ENCODE data around the gene PRPF40A. TPM values are rescaled to one million over a fixed set of nuclear protein-coding genes. Genes with fewer than 3 reads are reported as not detected.
"Not testable (repeated sequence)": the region's sequence is repeated elsewhere in the genome, so short reads cannot be mapped to it uniquely, and the experiment has no call there.

PRPF40A gene
- 100 to 1,000 TPM; 123 to 128 TPM for total RNA-seq

DNA sequence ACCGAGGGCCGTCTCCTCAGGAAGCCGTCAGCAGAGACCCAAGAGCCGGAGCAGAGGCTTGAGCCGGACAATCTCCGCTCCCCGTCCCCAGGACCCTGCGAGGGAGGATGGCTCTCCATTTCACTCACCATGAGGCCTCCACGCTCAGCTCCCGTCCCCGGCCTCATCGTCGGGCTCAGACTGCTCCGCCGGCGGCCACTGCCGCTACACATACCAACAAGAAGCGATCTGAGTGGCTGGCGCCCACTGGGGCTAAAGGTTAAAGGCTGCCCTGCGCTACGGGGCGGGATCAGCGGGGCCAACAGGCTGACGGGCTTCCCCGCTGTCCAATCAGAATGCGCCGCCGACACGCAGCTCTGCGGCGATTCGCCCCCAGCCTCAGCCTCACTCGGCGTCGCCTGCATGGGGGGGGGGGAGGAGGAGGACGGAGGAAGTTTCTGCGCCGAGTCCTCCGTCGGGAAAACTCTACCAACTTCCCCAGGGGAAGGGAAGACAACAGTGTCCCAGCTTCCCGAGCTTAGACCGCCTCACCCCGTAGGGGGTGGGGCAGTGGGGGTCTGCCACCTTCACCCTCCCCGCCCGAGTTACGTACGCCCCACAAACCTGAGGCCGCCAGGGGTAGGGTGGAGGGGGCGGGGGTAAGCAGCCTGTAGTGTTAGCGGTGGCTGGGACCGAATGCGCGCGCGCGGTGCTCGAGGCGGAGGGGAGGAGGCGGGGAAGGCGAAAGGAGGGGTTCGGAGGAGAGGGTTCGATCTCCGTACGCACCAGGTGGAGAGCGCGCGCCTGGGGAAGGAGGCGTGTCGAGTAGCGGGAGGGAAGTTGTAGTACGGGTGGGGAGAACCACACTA lies at the start of gene PRPF40A:
Gene PRPF40A, minus strand, starts transcription at position 234 of the 848 bp plus-strand sequence. Its CDS starts 22 bp downstream, at position 212.
- Mint-ChIP-seq H3K4me1 (ENCODE audit: low read depth) (peaks cover 52% of the 10 kb centered on the region), H3K4me3 (peak within 1 kb of the TSS; percentile 100), H3K27me3 (ENCODE audit: low read depth) (no peaks in the 10 kb centered on the region), H3K27ac (peak within 1 kb of the TSS; percentile 99), H3K36me3 (ENCODE audit: low read depth) (peaks cover 29% of the 10 kb centered on the region), H3K9me3 (no peaks in the 10 kb centered on the region)
- DNase-seq: peak; percentile 98
- CTCF ChIA-PET: no interaction called here
- intact Hi-C loops (cut with micrococcal nuclease): loop anchor here (1.0 to 5.0 kb wide), 8 partner anchors 23 to 889 kb away; partner anchors contain the start of genes ARL5A, CACNB4, FMNL2 and STAM2

DNA sequence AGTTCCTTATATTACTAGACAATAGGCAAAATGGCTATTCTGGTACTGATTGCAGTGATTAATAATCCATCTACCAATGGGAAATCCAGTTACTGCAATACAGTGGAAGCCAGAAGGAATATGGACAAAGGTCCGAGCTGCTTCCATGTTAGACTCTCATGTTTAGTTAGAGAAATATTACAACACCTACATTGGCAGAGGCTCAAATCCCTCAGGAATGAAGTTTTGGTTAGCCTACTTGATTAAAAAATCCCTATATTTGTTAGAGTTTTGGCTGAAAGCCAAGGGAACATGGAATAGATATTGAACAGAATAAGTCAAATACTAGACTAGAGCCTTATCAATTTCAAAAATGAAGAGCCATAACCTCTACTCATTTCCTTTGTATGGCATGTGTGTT lies 49.7 kb upstream of the PRPF40A start:
- no peak overlapping the region for H3K27ac Mint-ChIP-seq
- peaks cover 2% of the 10 kb centered on the region for H3K9me3 Mint-ChIP-seq
- H3K36me3 Mint-ChIP-seq (ENCODE audit: low read depth): peaks cover 7% of the 10 kb centered on the region
- intact Hi-C loops (cut with micrococcal nuclease): no loop called here
- no peaks in the 10 kb centered on the region for H3K27me3 Mint-ChIP-seq (ENCODE audit: low read depth)
- CTCF ChIA-PET: interaction anchor here (0.7 kb wide), 1 partner anchor 24 kb away, joined by 3 read pairs; no protein-coding TSS in a partner anchor
- no peaks in the 10 kb centered on the region for H3K4me1 Mint-ChIP-seq (ENCODE audit: low read depth)
- DNase-seq: no peak
- no peak overlapping the region for H3K4me3 Mint-ChIP-seq

GRCh38 chr2:152763651-152764050 lies 46.4 kb upstream of the PRPF40A start:
- CTCF ChIA-PET: no interaction called here
- H3K4me3 Mint-ChIP-seq: no peak overlapping the region
- intact Hi-C loops (cut with micrococcal nuclease): no loop called here
- DNase-seq: no peak
- no peaks in the 10 kb centered on the region for H3K27me3 Mint-ChIP-seq (ENCODE audit: low read depth)
- no peak overlapping the region for H3K27ac Mint-ChIP-seq
- H3K4me1 Mint-ChIP-seq (ENCODE audit: low read depth): peaks cover 4% of the 10 kb centered on the region
- H3K36me3 Mint-ChIP-seq (ENCODE audit: low read depth): peaks cover 15% of the 10 kb centered on the region
- H3K9me3 Mint-ChIP-seq: peaks cover 2% of the 10 kb centered on the region

GRCh38 chr2:152763208-152763607 lies 45.9 kb upstream of the PRPF40A start:
- H3K4me3 Mint-ChIP-seq; CTCF ChIA-PET; intact Hi-C loops (cut with micrococcal nuclease); H3K9me3 Mint-ChIP-seq; H3K4me1 Mint-ChIP-seq (ENCODE audit: low read depth); H3K27me3 Mint-ChIP-seq (ENCODE audit: low read depth); DNase-seq; H3K27ac Mint-ChIP-seq: not testable (repeated sequence)
- H3K36me3 Mint-ChIP-seq (ENCODE audit: low read depth): peaks cover 15% of the 10 kb centered on the region

DNA sequence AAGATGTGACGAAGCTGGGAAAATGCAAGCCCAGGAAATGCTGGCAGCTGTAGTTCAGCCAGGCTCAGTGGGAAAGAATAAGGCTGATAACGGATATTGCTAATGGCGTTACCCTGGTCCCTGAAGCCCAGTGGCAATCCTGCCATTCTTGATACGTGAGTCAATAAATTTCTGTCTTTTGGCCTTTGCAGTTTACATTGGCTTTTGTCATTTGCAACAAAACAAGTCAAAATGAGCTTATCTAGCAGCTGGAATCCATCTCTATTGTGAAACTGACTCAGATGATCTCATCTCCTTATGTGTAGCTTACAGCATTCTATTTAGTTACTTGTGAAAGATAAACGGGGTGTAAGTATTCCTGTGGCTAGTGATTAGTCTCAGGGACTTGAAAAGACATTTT lies 44.9 kb upstream of the PRPF40A start:
- CTCF ChIA-PET: no interaction called here

DNA sequence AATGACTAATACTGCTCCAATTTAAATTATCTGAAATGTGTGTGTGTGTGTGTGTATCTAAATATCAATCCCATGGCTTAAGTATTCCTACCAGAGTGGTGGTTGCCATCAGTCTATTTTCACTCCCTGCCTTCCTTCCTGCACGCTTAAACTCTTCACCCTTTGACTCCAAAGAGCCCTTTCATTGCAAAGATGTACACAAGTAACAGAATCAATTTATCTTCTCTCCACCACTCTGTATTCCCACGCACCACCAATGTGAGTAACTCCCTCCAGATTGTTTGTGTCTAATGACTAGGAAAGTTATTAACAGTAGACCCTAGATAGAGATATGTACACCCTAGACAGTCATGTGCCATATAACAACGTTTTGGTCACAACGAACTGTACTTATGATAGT lies 44.0 kb upstream of the PRPF40A start:
- Mint-ChIP-seq H3K9me3 (no peaks in the 10 kb centered on the region), H3K27me3 (ENCODE audit: low read depth) (no peaks in the 10 kb centered on the region), H3K4me3 (no peak overlapping the region), H3K27ac (no peak overlapping the region), H3K36me3 (ENCODE audit: low read depth) (peaks cover 18% of the 10 kb centered on the region), H3K4me1 (ENCODE audit: low read depth) (peaks cover 4% of the 10 kb centered on the region)
- intact Hi-C loops (cut with micrococcal nuclease): no loop called here
- CTCF ChIA-PET: no interaction called here
- no peak for DNase-seq

More for the DNA sequence above, 44.9 kb upstream of the PRPF40A start:
- no peak overlapping the region for H3K27ac Mint-ChIP-seq
- no peaks in the 10 kb centered on the region for H3K27me3 Mint-ChIP-seq (ENCODE audit: low read depth)
- peaks cover 15% of the 10 kb centered on the region for H3K36me3 Mint-ChIP-seq (ENCODE audit: low read depth)
- H3K9me3 Mint-ChIP-seq: no peaks in the 10 kb centered on the region
- intact Hi-C loops (cut with micrococcal nuclease): no loop called here
- no peak overlapping the region for H3K4me3 Mint-ChIP-seq
- H3K4me1 Mint-ChIP-seq (ENCODE audit: low read depth): peaks cover 4% of the 10 kb centered on the region
- DNase-seq: no peak

- Mint-ChIP-seq H3K27me3 (ENCODE audit: low read depth) (no peaks in the 10 kb centered on the region), H3K4me1 (ENCODE audit: low read depth) (peaks cover 4% of the 10 kb centered on the region), H3K27ac (no peak overlapping the region), H3K36me3 (ENCODE audit: low read depth) (peaks cover 23% of the 10 kb centered on the region), H3K4me3 (no peak overlapping the region), H3K9me3 (no peaks in the 10 kb centered on the region)
- intact Hi-C loops (cut with micrococcal nuclease): no loop called here
- DNase-seq: no peak
- CTCF ChIA-PET: interaction anchor here (0.7 kb wide), 1 partner anchor 407 kb away, joined by 3 read pairs; no protein-coding TSS in a partner anchor
Observed at GRCh38 chr2:152759290-152760072, 42.2 kb upstream of the PRPF40A start.

DNA sequence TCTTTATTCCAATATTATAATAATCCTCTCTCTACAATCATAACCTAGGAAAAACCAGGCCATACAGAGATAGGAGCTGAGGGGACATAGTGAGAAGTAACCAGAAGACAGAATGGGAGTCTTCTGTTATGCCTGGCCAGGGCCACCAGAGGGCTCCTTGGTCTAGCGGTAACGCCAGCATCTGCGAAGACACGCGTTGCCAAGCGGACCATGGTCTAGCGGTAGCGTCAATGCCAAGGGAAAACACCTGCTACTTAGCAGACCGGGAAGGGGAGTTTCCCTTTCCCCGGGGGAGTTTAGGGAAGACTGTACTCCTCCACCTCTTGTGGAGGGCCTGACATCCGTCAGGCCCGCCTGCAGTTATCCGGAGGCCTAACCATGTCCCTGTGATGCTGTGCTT lies 37.8 kb upstream of the PRPF40A start:
- Mint-ChIP-seq H3K36me3 (ENCODE audit: low read depth) (peaks cover 30% of the 10 kb centered on the region), H3K9me3 (no peaks in the 10 kb centered on the region), H3K27ac (no peak overlapping the region), H3K4me3 (no peak overlapping the region), H3K4me1 (ENCODE audit: low read depth) (peaks cover 4% of the 10 kb centered on the region), H3K27me3 (ENCODE audit: low read depth) (no peaks in the 10 kb centered on the region)
- intact Hi-C loops (cut with micrococcal nuclease): no loop called here
- CTCF ChIA-PET: no interaction called here
- DNase-seq: no peak

- DNase-seq; intact Hi-C loops (cut with micrococcal nuclease); H3K4me3 Mint-ChIP-seq; H3K9me3 Mint-ChIP-seq; H3K27me3 Mint-ChIP-seq (ENCODE audit: low read depth); CTCF ChIA-PET; H3K27ac Mint-ChIP-seq; H3K4me1 Mint-ChIP-seq (ENCODE audit: low read depth): not testable (repeated sequence)
- H3K36me3 Mint-ChIP-seq (ENCODE audit: low read depth): peaks cover 21% of the 10 kb centered on the region
Observed at GRCh38 chr2:152747751-152748150, 30.5 kb upstream of the PRPF40A start.

- CTCF ChIA-PET: interaction anchor here (0.6 to 1.9 kb wide), 8 partner anchors 12 to 272 kb away, joined by 3 to 6 read pairs (median 3); no protein-coding TSS in a partner anchor
- Mint-ChIP-seq H3K4me1 (ENCODE audit: low read depth) (no peaks in the 10 kb centered on the region), H3K27me3 (ENCODE audit: low read depth) (no peaks in the 10 kb centered on the region), H3K36me3 (ENCODE audit: low read depth) (peaks cover 22% of the 10 kb centered on the region), H3K4me3 (no peak overlapping the region), H3K27ac (no peak overlapping the region), H3K9me3 (no peaks in the 10 kb centered on the region)
- no peak for DNase-seq
- intact Hi-C loops (cut with micrococcal nuclease): loop anchor here (1.0 to 5.0 kb wide), 3 partner anchors 184 to 706 kb away; no protein-coding TSS in a partner anchor
Observed at GRCh38 chr2:152743002-152743401, 25.7 kb upstream of the PRPF40A start.

DNA sequence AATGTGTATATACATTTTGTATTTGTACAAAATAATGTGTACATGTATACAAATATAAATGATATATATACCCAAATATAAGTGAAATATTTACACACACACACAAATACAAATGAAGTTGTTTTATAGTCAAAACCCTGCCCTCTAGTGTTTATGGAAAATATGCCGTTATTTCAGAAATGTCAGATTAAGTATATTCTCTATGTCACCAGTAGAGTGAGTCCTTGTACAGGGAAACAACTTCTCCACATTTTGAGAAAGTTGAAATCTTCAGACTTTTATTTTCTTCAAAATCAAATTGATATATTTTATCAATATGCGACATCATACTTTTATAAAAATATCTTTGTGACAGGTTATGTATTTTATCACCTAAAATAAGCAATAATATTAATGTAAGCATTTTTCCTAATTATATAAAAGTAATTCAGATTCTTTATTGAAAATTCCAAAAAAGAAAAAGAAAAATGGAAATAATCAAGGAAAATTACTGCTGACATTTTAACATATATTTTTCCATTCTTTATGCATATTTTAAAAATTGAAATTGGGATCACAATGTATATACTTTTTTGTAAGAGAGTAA lies 23.6 kb upstream of the PRPF40A start:
- H3K4me3 Mint-ChIP-seq: no peak overlapping the region
- no peak for DNase-seq
- H3K4me1 Mint-ChIP-seq (ENCODE audit: low read depth): no peaks in the 10 kb centered on the region

GRCh38 chr2:152739705-152740104 lies 22.4 kb upstream of the PRPF40A start:
- H3K4me1 Mint-ChIP-seq (ENCODE audit: low read depth); H3K4me3 Mint-ChIP-seq; DNase-seq; H3K27ac Mint-ChIP-seq; H3K9me3 Mint-ChIP-seq; H3K27me3 Mint-ChIP-seq (ENCODE audit: low read depth); CTCF ChIA-PET: not testable (repeated sequence)
- H3K36me3 Mint-ChIP-seq (ENCODE audit: low read depth): peaks cover 26% of the 10 kb centered on the region
- intact Hi-C loops (cut with micrococcal nuclease): loop anchor here (1.0 to 5.0 kb wide), 5 partner anchors 188 to 780 kb away; partner anchors contain the start of gene RPRM

More for the DNA sequence above, 23.6 kb upstream of the PRPF40A start:
- intact Hi-C loops (cut with micrococcal nuclease): loop anchor here (1.0 to 5.0 kb wide), 5 partner anchors 186 to 778 kb away; partner anchors contain the start of gene RPRM
- Mint-ChIP-seq H3K27me3 (ENCODE audit: low read depth) (no peaks in the 10 kb centered on the region), H3K36me3 (ENCODE audit: low read depth) (peaks cover 25% of the 10 kb centered on the region), H3K9me3 (no peaks in the 10 kb centered on the region), H3K27ac (no peak overlapping the region)
- CTCF ChIA-PET: interaction anchor here (0.7 kb wide), 1 partner anchor 780 kb away, joined by 3 read pairs; no protein-coding TSS in a partner anchor
